K562 (cell line): ENCODE results near the gene SEZ6L. TPM values are rescaled to one million over a fixed set of nuclear protein-coding genes. Genes with fewer than 3 reads are reported as not detected.
A peak's percentile ranks its signal among the peaks of the same experiment; 100 is the strongest.

Experiments
- ATAC-seq: fragments of 200-7000 bp; cut with Tn5 transposase; 3 replicates; pipeline ENCODE4 v1.9.1; 2020; ENCODE audit warnings: moderate library complexity
- BruUV-seq: library from RNA; stranded (reverse); fragments of 400-500 nt; replicated peaks from 2 replicates; lab custom pipeline; 2021; lab: Mats Ljungman, UMichigan
- CTCF ChIA-PET: fragments of 300-600 bp; formaldehyde crosslinking; extraction: SDS; loops from one replicate; lab custom pipeline; 2021; ENCODE audit warnings: low intra/inter-chr PET ratio; lab: Yijun Ruan, JAX
- POLR2A ChIA-PET: fragments of 300-600, 350-650 bp; sonication (Branson Sonifier 250); formaldehyde crosslinking; extraction: SDS; loops from one replicate; lab custom pipeline; 2021; ENCODE audit warnings: antibody characterized with exemption, inconsistent platforms; lab: Yijun Ruan, JAX
- DNase-seq, 4 experiments: peaks; one replicate each; pipeline versions ENCODE4 v3.0.0 to v3.0.0-alpha.2; 2011 to 2018; ENCODE audit warnings: low spot score in 3 of 4, mixed read lengths in 3 of 4; ENCODE audit errors: extremely low read depth in 1 of 4
- FAIRE-seq: peaks from 2 replicates; lab custom pipeline; 2011; peaks lifted over from hg19 to GRCh38; lab: Jason Lieb, UNC
- H2AFZ ChIP-seq: 2 replicates; pipeline ENCODE4 v1.6.0; 2011; ENCODE audit warnings: low read depth, low read length, control low read depth, inconsistent platforms
- H3K27ac ChIP-seq: fragments of 200-600 bp; 3 replicates; pipeline ENCODE4 v1.8.0; 2011; ENCODE audit warnings: low read depth, mild to moderate bottlenecking, control low read depth, inconsistent platforms, low read length, moderate library complexity, mixed read lengths; ENCODE audit errors: extremely low read depth
- H3K27me3 ChIP-seq, 2 experiments: fragments of 300-600 bp in 1 of 2; 2 replicates in 1 of 2; 3 replicates in 1 of 2; pipeline versions ENCODE4 v1.6.0 to v1.8.0; 2011; ENCODE audit warnings: inconsistent platforms in 2 of 2, low read length in 2 of 2, mild to moderate bottlenecking in 1 of 2, mixed read lengths in 1 of 2, moderate library complexity in 1 of 2; ENCODE audit not compliant: control insufficient read depth in 2 of 2, insufficient read depth in 2 of 2
- H3K36me3 ChIP-seq: fragments of 300-600 bp; 3 replicates; pipeline ENCODE4 v1.8.0; 2011; ENCODE audit warnings: mild to moderate bottlenecking, low read length, inconsistent platforms; ENCODE audit not compliant: control insufficient read depth, insufficient read depth
- H3K4me1 ChIP-seq, 2 experiments: fragments of 200-600 bp in 1 of 2; replicated peaks in 1 of 2; 2 replicates in 1 of 2; 3 replicates in 1 of 2; pipeline versions ENCODE4 v1.5.1 to v1.8.0; 2011; ENCODE audit warnings: inconsistent platforms in 2 of 2, low read length in 2 of 2, mild to moderate bottlenecking in 1 of 2, mixed read lengths in 1 of 2, moderate library complexity in 1 of 2; ENCODE audit not compliant: control insufficient read depth in 2 of 2, insufficient read depth in 2 of 2
- H3K4me2 ChIP-seq: 2 replicates; pipeline ENCODE4 v1.6.1; 2011; ENCODE audit warnings: low read length, control low read depth, inconsistent platforms, mixed read lengths; ENCODE audit not compliant: insufficient read depth
- H3K4me3 ChIP-seq: fragments of 200-600 bp; sonication (generic), shearing (Covaris generic); 2 replicates; pipeline ENCODE4 v1.5.1; 2016; ENCODE audit warnings: control low read depth, inconsistent platforms
- H3K79me2 ChIP-seq: fragments of 200-600 bp; 3 replicates; pipeline ENCODE4 v1.8.0; 2011; ENCODE audit warnings: low read length, inconsistent platforms; ENCODE audit not compliant: control insufficient read depth, insufficient read depth
- H3K9ac ChIP-seq, 2 experiments: 2 replicates each; pipeline versions ENCODE4 v1.6.0 to v1.6.1; 2011; ENCODE audit warnings: low read depth in 2 of 2, low read length in 2 of 2, control low read depth in 1 of 2, inconsistent platforms in 1 of 2, mild to moderate bottlenecking in 1 of 2, mixed read lengths in 1 of 2; ENCODE audit not compliant: insufficient read depth in 1 of 2
- H3K9me1 ChIP-seq: one replicate; pipeline ENCODE4 v1.6.0; 2011; ENCODE audit warnings: inconsistent platforms, mild to moderate bottlenecking, low read length, moderate library complexity; ENCODE audit not compliant: control insufficient read depth, insufficient read depth
- H3K9me3 ChIP-seq: replicated peaks from 2 replicates; pipeline ENCODE4 v1.5.1; 2011; ENCODE audit warnings: low read depth, low read length, inconsistent platforms; ENCODE audit not compliant: control insufficient read depth, insufficient read depth
- H4K20me1 ChIP-seq: replicated peaks from 2 replicates; pipeline ENCODE4 v1.6.1; 2011; ENCODE audit warnings: low read length, inconsistent platforms, mixed read lengths; ENCODE audit not compliant: control insufficient read depth, insufficient read depth
- ATF3 ChIP-seq, 2 experiments: fragments of 450-650 bp in 1 of 2; sonication (generic) in 1 of 2; formaldehyde crosslinking in 1 of 2; IDR thresholded peaks in 1 of 2; conservative IDR thresholded peaks in 1 of 2; 2 replicates each; pipeline versions ENCODE4 v1.6.1 to v1.8.1; 2016 to 2023; ENCODE audit warnings: mild to moderate bottlenecking in 2 of 2, moderate library complexity in 2 of 2, inconsistent platforms in 1 of 2, missing genetic modification reagents in 1 of 2
- CC2D1A ChIP-seq: fragments of 450-650 bp; IDR thresholded peaks from 2 replicates; pipeline ENCODE4 v1.6.1; 2017; ENCODE audit warnings: mild to moderate bottlenecking
- CREBBP ChIP-seq: IDR thresholded peaks from one replicate; pipeline ENCODE4 v1.6.1; 2012; ENCODE audit warnings: low read depth, mild to moderate bottlenecking, control low read depth, inconsistent platforms, low read length
- FOSL1 ChIP-seq: fragments of 200-800 bp; sonication (Bioruptor generic); conservative IDR thresholded peaks from 2 replicates; pipeline ENCODE4 v1.6.1; 2016; ENCODE audit warnings: missing genetic modification characterization, missing compliant biosample characterization
- JUN ChIP-seq, 2 experiments: sonication (generic) in 1 of 2; formaldehyde crosslinking in 1 of 2; IDR thresholded peaks; 2 replicates each; pipeline versions ENCODE4 v1.6.1 to v1.8.0; 2012 to 2022; ENCODE audit warnings: borderline replicate concordance in 2 of 2, mild to moderate bottlenecking in 2 of 2, improper control_type of control experiment in 1 of 2, low read depth in 1 of 2, low read length in 1 of 2, missing genetic modification reagents in 1 of 2
- JUND ChIP-seq, 2 experiments: IDR thresholded peaks; 2 replicates in 1 of 2; 3 replicates in 1 of 2; pipeline ENCODE4 v1.6.1; 2011; ENCODE audit warnings: borderline replicate concordance in 2 of 2, low read depth in 2 of 2, low read length in 2 of 2, improper control_type of control experiment in 1 of 2, missing biosample characterization in 1 of 2, missing genetic modification characterization in 1 of 2, missing genetic modification reagents in 1 of 2
- WGBS: fragments of 100-300 bp; shearing (Covaris generic); methylation state at CpG from one replicate; pipeline ENCODE4 v1.1.6; 2016; ENCODE audit warnings: low coverage, mixed read lengths; ENCODE audit not compliant: insufficient coverage; ENCODE audit errors: missing lambda C conversion rate; 5-methylcytosine and 5-hydroxymethylcytosine counted together
- in situ Hi-C: fragments of 300-500 bp; cut with MboI; formaldehyde crosslinking; loops from 4 replicates; pipeline ENCODE4 v1.15.0; 2018; ENCODE audit warnings: inconsistent platforms, mixed read lengths
- intact Hi-C: fragments of 100-400 bp; cut with micrococcal nuclease; formaldehyde crosslinking; loops from 2 replicates; pipeline ENCODE4 v1.14.2; 2022
- polyA plus RNA-seq, 8 experiments: library from polyadenylated mRNA; depleted of rRNA in 4 of 8; stranded (reverse) in 5 of 8; unstranded in 3 of 8; fragments of >200 nt; fragmentation: Nextera tagmentation in 2 of 8; fragmentation: Illumina TruSeq in 1 of 8; extraction: Ambion mirVana in 2 of 8; extraction: Trizol in 1 of 8; gene quantifications; 2 replicates each; pipeline versions ENCODE4 v1.2.1 to v1.2.3, GENCODE V29; 2011 to 2014; ENCODE audit warnings: inconsistent platforms in 1 of 8, missing spikeins in 1 of 8
- total RNA-seq, 7 experiments: library from RNA; depleted of rRNA in 6 of 7; stranded (reverse); fragments of >200 nt in 6 of 7; fragmentation: Illumina TruSeq in 2 of 7; extraction: Trizol in 2 of 7; gene quantifications; 2 replicates each; pipeline versions ENCODE4 v1.2.1 to v1.2.3, GENCODE V29; 2011 to 2021; ENCODE audit warnings: low replicate concordance in 1 of 7
- TF ChIP-seq, protein P1 (sequence below), 2 experiments: fragments of 450-650 bp; formaldehyde crosslinking in 1 of 2; IDR thresholded peaks; 2 replicates each; pipeline versions ENCODE4 v1.4.0 to v1.6.1; 2014 to 2020; ENCODE audit warnings: mild to moderate bottlenecking in 2 of 2, borderline replicate concordance in 1 of 2, low read depth in 1 of 2

The SEZ6L gene
- total and polyA plus RNA-seq, 9 of the 15 experiments (the other 6 are each of a cell fraction or from before 2014, with no cell fraction given) = not detected

DNA sequence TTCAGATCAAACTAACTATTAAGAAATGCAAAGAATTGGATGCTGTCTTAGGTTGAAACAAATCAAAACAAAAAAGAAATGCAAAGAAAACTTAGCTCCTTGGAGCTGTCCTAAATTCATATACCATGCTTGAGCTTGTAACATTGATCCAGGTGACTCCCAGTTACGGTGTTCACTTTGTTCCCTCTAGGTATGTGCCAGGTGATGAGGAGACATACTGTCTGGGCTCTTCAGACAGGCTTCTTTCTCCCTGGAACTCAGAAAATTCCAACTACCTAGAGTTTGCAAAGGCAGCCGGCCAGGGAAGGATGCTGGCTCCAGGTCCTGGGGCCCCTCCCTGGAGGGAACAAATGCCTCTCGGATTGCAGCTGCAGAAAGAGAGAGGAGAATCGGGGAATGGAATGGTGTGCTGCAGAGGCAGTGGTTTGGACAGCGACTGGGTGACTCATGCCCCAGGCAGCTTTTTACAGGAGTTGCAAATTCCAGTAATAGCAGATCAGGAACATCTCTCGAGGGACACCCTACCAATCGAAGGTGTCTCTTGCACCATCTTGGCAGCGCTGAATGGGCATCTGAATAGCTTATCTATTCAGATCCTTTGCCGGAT, 247.5 kb downstream of the SEZ6L start:
- H3K9ac ChIP-seq = no peak overlapping the region
- no peaks in the 10 kb centered on the region for H3K9me3 ChIP-seq
- DNase-seq (no peak), FAIRE-seq (no peak), ATAC-seq (no peak)
- CTCF ChIA-PET = no interaction called here
- H3K9me1 ChIP-seq = no peaks in the 10 kb centered on the region
- H3K79me2 ChIP-seq = no peaks in the 10 kb centered on the region
- peak; percentile 60; the same call in 1 of the 2 replicates for TF ChIP-seq JUND (IDR thresholded peaks at IDR 0.05; ENCODE audit: borderline replicate concordance, low read depth, low read length)
- peak; percentile 77; the same call in 2 of the 3 replicates for TF ChIP-seq JUND (tag; IDR thresholded peaks at IDR 0.05; ENCODE audit: borderline replicate concordance, low read depth, low read length)
- TF ChIP-seq, protein P1, sequence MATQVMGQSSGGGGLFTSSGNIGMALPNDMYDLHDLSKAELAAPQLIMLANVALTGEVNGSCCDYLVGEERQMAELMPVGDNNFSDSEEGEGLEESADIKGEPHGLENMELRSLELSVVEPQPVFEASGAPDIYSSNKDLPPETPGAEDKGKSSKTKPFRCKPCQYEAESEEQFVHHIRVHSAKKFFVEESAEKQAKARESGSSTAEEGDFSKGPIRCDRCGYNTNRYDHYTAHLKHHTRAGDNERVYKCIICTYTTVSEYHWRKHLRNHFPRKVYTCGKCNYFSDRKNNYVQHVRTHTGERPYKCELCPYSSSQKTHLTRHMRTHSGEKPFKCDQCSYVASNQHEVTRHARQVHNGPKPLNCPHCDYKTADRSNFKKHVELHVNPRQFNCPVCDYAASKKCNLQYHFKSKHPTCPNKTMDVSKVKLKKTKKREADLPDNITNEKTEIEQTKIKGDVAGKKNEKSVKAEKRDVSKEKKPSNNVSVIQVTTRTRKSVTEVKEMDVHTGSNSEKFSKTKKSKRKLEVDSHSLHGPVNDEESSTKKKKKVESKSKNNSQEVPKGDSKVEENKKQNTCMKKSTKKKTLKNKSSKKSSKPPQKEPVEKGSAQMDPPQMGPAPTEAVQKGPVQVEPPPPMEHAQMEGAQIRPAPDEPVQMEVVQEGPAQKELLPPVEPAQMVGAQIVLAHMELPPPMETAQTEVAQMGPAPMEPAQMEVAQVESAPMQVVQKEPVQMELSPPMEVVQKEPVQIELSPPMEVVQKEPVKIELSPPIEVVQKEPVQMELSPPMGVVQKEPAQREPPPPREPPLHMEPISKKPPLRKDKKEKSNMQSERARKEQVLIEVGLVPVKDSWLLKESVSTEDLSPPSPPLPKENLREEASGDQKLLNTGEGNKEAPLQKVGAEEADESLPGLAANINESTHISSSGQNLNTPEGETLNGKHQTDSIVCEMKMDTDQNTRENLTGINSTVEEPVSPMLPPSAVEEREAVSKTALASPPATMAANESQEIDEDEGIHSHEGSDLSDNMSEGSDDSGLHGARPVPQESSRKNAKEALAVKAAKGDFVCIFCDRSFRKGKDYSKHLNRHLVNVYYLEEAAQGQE (IDR thresholded peaks at IDR 0.05; ENCODE audit: borderline replicate concordance) = peak; percentile 66
- TF ChIP-seq, protein P1 (CRISPR knock-in tag; IDR thresholded peaks at IDR 0.05; ENCODE audit: low read depth) = no peak
- TF ChIP-seq JUN (IDR thresholded peaks at IDR 0.05; ENCODE audit: borderline replicate concordance, low read depth, low read length) = 0 out of 2 replicates have a peak, but pooled peaks have one; percentile 26
- TF ChIP-seq JUN (CRISPR knock-in tag; IDR thresholded peaks at IDR 0.05; ENCODE audit: borderline replicate concordance) = no peak
- TF ChIP-seq ATF3 (IDR thresholded peaks at IDR 0.05) = peak; percentile 52
- no peak for TF ChIP-seq ATF3 (CRISPR knock-in tag; conservative IDR thresholded peaks at IDR 0.05)
- peak; percentile 65 for TF ChIP-seq FOSL1 (tag)
- no peak for TF ChIP-seq CC2D1A
- TF ChIP-seq CREBBP = no peak
- no peaks in the 10 kb centered on the region for H3K36me3 ChIP-seq
- intact Hi-C loops (no loop called here), in situ Hi-C loops (no loop called here)
- H3K4me3 ChIP-seq = no peak overlapping the region
- BruUV-seq = no TSS peak
- H3K27ac ChIP-seq = no peak overlapping the region
- WGBS = 0% methylated on average over 7 of the region's 9 CpGs
- no peaks in the 10 kb centered on the region for H4K20me1 ChIP-seq
- H2AFZ ChIP-seq = no peak overlapping the region
- POLR2A ChIA-PET = interaction anchor here (0.8 kb wide), 1 partner anchor 12 kb away, joined by 4 read pairs; no protein-coding TSS in a partner anchor
- H3K27me3 ChIP-seq = 0 out of 5 replicates have a peak, but pooled peaks cover 2 to 4% of the 10 kb centered on the region in 2 experiments
- H3K4me1 ChIP-seq = no peaks in the 10 kb centered on the region
- H3K4me2 ChIP-seq = no peak overlapping the region
